SK-N-SH (cell line): ENCODE measurements around the gene PPP1R15A. TPM values are rescaled to one million over a fixed set of nuclear protein-coding genes. Genes with fewer than 3 reads are reported as not detected.

ENCODE experiments used
- CTCF ChIA-PET: fragments of 300-600, 350-600 bp; formaldehyde crosslinking; extraction: SDS; loops from one replicate; lab custom pipeline; 2021; lab: Yijun Ruan, JAX
- POLR2A ChIA-PET: fragments of 350-600 bp; sonication (Branson Sonifier 250); formaldehyde crosslinking; extraction: SDS; loops from one replicate; lab custom pipeline; 2020; ENCODE audit warnings: antibody characterized with exemption, inconsistent platforms; lab: Yijun Ruan, JAX
- DNase-seq: peaks from one replicate; pipeline ENCODE4 v3.0.0; 2012
- H2AFZ ChIP-seq: fragments of 200-600 bp; sonication (generic); 2 replicates; pipeline ENCODE4 v1.8.1; 2016; ENCODE audit warnings: antibody characterized with exemption, mild to moderate bottlenecking, low read depth
- H3F3A ChIP-seq: fragments of 200-600 bp; sonication (generic); replicated peaks from 2 replicates; pipeline ENCODE3; 2016; ENCODE audit warnings: antibody characterized with exemption, mild to moderate bottlenecking; ENCODE audit not compliant: insufficient read depth
- H3K27ac ChIP-seq, 2 experiments: fragments of 200-500 bp in 1 of 2; fragments of 200-600 bp in 1 of 2; sonication (Bioruptor generic) in 1 of 2; sonication (generic), shearing (Covaris generic) in 1 of 2; 2 replicates each; pipeline versions ENCODE4 v1.5.1 to v1.6.1; 2014 to 2016; ENCODE audit warnings: low read depth in 2 of 2, inconsistent platforms in 1 of 2, low read length in 1 of 2, mild to moderate bottlenecking in 1 of 2, mixed read lengths in 1 of 2
- H3K27me3 ChIP-seq: fragments of 200-600 bp; sonication (generic), shearing (Covaris generic); 2 replicates; pipeline ENCODE4 v1.6.1; 2016; ENCODE audit warnings: mixed run types; ENCODE audit not compliant: insufficient read depth
- H3K36me3 ChIP-seq, 2 experiments: fragments of 200-500 bp in 1 of 2; fragments of 200-600 bp in 1 of 2; sonication (Bioruptor generic) in 1 of 2; sonication (generic) in 1 of 2; replicated peaks in 1 of 2; 2 replicates each; pipeline versions ENCODE3 to v1.5.1; 2014 to 2016; ENCODE audit warnings: low read length in 1 of 2, mild to moderate bottlenecking in 1 of 2; ENCODE audit not compliant: insufficient read depth in 2 of 2, control insufficient read depth in 1 of 2
- H3K4me1 ChIP-seq, 2 experiments: fragments of 200-500 bp in 1 of 2; fragments of 200-600 bp in 1 of 2; sonication (Bioruptor generic) in 1 of 2; sonication (generic), shearing (Covaris generic) in 1 of 2; 2 replicates each; pipeline versions ENCODE4 v1.5.1 to v1.6.1; 2014 to 2016; ENCODE audit warnings: low read depth in 1 of 2, low read length in 1 of 2, mixed run types in 1 of 2; ENCODE audit not compliant: insufficient read depth in 2 of 2, control insufficient read depth in 1 of 2
- H3K4me2 ChIP-seq: fragments of 200-600 bp; sonication (generic), shearing (Covaris generic); 2 replicates; pipeline ENCODE4 v1.6.1; 2017; ENCODE audit warnings: mixed run types
- H3K4me3 ChIP-seq, 2 experiments: fragments of 200-500 bp in 1 of 2; fragments of 200-600 bp in 1 of 2; sonication (Bioruptor generic) in 1 of 2; sonication (generic), shearing (Covaris generic) in 1 of 2; 2 replicates each; pipeline versions ENCODE4 v1.5.1 to v1.8.1; 2014 to 2016; ENCODE audit warnings: low read depth in 2 of 2, inconsistent platforms in 1 of 2, low read length in 1 of 2, mild to moderate bottlenecking in 1 of 2, mixed read lengths in 1 of 2, moderate library complexity in 1 of 2
- H3K79me2 ChIP-seq: fragments of 200-600 bp; sonication (generic); 2 replicates; pipeline ENCODE4 v1.8.1; 2017; ENCODE audit warnings: mild to moderate bottlenecking; ENCODE audit not compliant: insufficient read depth
- H3K9ac ChIP-seq: fragments of 200-600 bp; sonication (generic); 2 replicates; pipeline ENCODE4 v1.6.1; 2017; ENCODE audit warnings: mixed run types
- H3K9me2 ChIP-seq: fragments of 200-600 bp; sonication (generic); 2 replicates; pipeline ENCODE4 v1.6.1; 2017; ENCODE audit warnings: mixed run types
- H3K9me3 ChIP-seq: fragments of 200-600 bp; sonication (generic); 2 replicates; pipeline ENCODE4 v1.6.1; 2017; ENCODE audit warnings: mixed run types, mild to moderate bottlenecking, moderate library complexity
- H4K20me1 ChIP-seq: fragments of 200-600 bp; sonication (generic); 2 replicates; pipeline ENCODE4 v1.6.1; 2017; ENCODE audit warnings: mild to moderate bottlenecking, mixed run types; ENCODE audit not compliant: insufficient read depth
- ELF1 ChIP-seq: IDR thresholded peaks from 2 replicates; pipeline ENCODE4 v1.4.0; 2012
- EP300 ChIP-seq, 2 experiments: IDR thresholded peaks; 2 replicates each; pipeline versions ENCODE4 v1.4.0 to v1.6.1; 2012; ENCODE audit warnings: borderline replicate concordance in 1 of 2, low read depth in 1 of 2, low read length in 1 of 2
- EZH2phosphoT487 ChIP-seq: fragments of 200-600 bp; sonication (generic); IDR thresholded peaks from 2 replicates; pipeline ENCODE4 v1.6.1; 2017; ENCODE audit warnings: low read depth, mixed run types, mild to moderate bottlenecking, antibody characterized with exemption, moderate library complexity, borderline replicate concordance
- FOSL2 ChIP-seq: IDR thresholded peaks from 2 replicates; pipeline ENCODE4 v1.4.0; 2012; ENCODE audit warnings: low read depth, mild to moderate bottlenecking, moderate library complexity, borderline replicate concordance
- FOXM1 ChIP-seq: IDR thresholded peaks from 2 replicates; pipeline ENCODE4 v1.4.0; 2012; ENCODE audit warnings: low read depth, mild to moderate bottlenecking
- GABPA ChIP-seq: IDR thresholded peaks from 2 replicates; pipeline ENCODE4 v1.4.0; 2012; ENCODE audit warnings: low read depth, mild to moderate bottlenecking
- MEF2A ChIP-seq: IDR thresholded peaks from 2 replicates; pipeline ENCODE4 v1.4.0; 2012; ENCODE audit warnings: low read depth, borderline replicate concordance
- MXI1 ChIP-seq: IDR thresholded peaks from 2 replicates; pipeline ENCODE4 v1.6.1; 2012; ENCODE audit warnings: mild to moderate bottlenecking, low read depth, low read length, improper control_type of control experiment
- NFIC ChIP-seq: IDR thresholded peaks from 2 replicates; pipeline ENCODE4 v1.4.0; 2012; ENCODE audit warnings: borderline replicate concordance
- NRF1 ChIP-seq: IDR thresholded peaks from 2 replicates; pipeline ENCODE4 v1.6.1; 2012; ENCODE audit warnings: low read depth, mild to moderate bottlenecking, low read length
- POLR2AphosphoS5 ChIP-seq: IDR thresholded peaks from 2 replicates; pipeline ENCODE4 v1.6.1; 2012; ENCODE audit warnings: low read depth, low read length
- RAD21 ChIP-seq: IDR thresholded peaks from 2 replicates; pipeline ENCODE4 v1.6.1; 2012; ENCODE audit warnings: mild to moderate bottlenecking, low read length
- RXRA ChIP-seq: IDR thresholded peaks from 2 replicates; pipeline ENCODE4 v1.4.0; 2012; ENCODE audit warnings: low read depth, mild to moderate bottlenecking, borderline replicate concordance
- SMC3 ChIP-seq: IDR thresholded peaks from 2 replicates; pipeline ENCODE4 v1.6.1; 2012; ENCODE audit warnings: low read depth, low read length, improper control_type of control experiment
- TAF1 ChIP-seq: IDR thresholded peaks from 2 replicates; pipeline ENCODE4 v1.6.1; 2012; ENCODE audit warnings: low read depth, mild to moderate bottlenecking, low read length, moderate library complexity, borderline replicate concordance
- YY1 ChIP-seq: IDR thresholded peaks from 2 replicates; pipeline ENCODE4 v1.4.0; 2012; ENCODE audit warnings: low read depth, mild to moderate bottlenecking
- WGBS: methylation state at CpG from one replicate; pipeline ENCODE4 v1.1.6; 2017; ENCODE audit warnings: low lambda C conversion rate; 5-methylcytosine and 5-hydroxymethylcytosine counted together
- polyA plus RNA-seq, 3 experiments: library from polyadenylated mRNA; depleted of rRNA; stranded (reverse); fragments of >200 nt; gene quantifications; 2 replicates each; pipeline ENCODE4 v1.2.3, GENCODE V29; 2012
- TF ChIP-seq, protein P1 (sequence below): IDR thresholded peaks from 2 replicates; pipeline ENCODE4 v1.4.0; 2012; ENCODE audit warnings: low read depth
- TF ChIP-seq, protein P2 (sequence below): IDR thresholded peaks from 2 replicates; pipeline ENCODE4; 2012
- TF ChIP-seq, protein P3 (sequence below): fragments of 150-350 bp; IDR thresholded peaks from 2 replicates; pipeline ENCODE4 v1.6.1; 2017; ENCODE audit warnings: antibody characterized with exemption, low read length, low read depth, borderline replicate concordance
- TF ChIP-seq, protein P4 (sequence below): IDR thresholded peaks from 2 replicates; pipeline ENCODE4 v1.4.0; 2012; ENCODE audit warnings: low read depth, borderline replicate concordance
- TF ChIP-seq, protein P5 (sequence below): fragments of 150-350 bp; IDR thresholded peaks from 2 replicates; pipeline ENCODE4 v1.6.1; 2016; ENCODE audit warnings: mild to moderate bottlenecking, low read depth, low read length
- TF ChIP-seq, protein P6 (sequence below): IDR thresholded peaks from 2 replicates; pipeline ENCODE4 v1.4.0; 2012; ENCODE audit warnings: low read depth, borderline replicate concordance

PPP1R15A gene
- polyA plus RNA-seq, 1 of the 3 experiments (the other 2 are of a cell fraction) = 73.7 TPM

DNA sequence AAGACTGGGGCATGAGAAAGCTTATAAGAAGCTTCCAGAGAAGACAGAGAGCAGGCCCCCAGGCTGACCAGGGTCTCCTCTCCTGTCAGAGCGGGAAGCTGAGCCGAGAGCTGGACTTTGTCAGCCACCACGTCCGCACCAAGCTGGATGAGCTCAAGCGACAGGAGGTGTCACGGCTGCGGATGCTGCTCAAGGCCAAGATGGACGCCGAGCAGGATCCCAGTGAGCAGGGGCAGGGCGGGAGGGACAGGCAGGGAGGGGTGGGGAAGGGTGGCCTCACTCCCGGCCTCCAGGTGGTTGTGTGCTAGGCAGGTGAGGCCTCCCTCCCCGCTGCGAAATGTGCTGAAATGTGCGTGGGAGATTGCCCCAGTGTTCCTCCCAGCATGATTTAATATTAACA lies 33.4 kb downstream of the PPP1R15A start:
- ChIA-PET CTCF (interaction anchor here (1.1 to 1.5 kb wide), 2 partner anchors 12 to 65 kb away, joined by 3 read pairs; no protein-coding TSS in a partner anchor), POLR2A (interaction anchor here (1.5 kb wide), 1 partner anchor 11 kb away, joined by 3 read pairs; no protein-coding TSS in a partner anchor)
- H4K20me1 ChIP-seq = no peaks in the 10 kb centered on the region
- H3K79me2 ChIP-seq = peaks cover 20% of the 10 kb centered on the region
- no peaks in the 10 kb centered on the region for H3K27me3 ChIP-seq
- TF ChIP-seq NRF1 = no peak
- no peak for TF ChIP-seq ELF1
- no peak for TF ChIP-seq RAD21
- TF ChIP-seq, protein P1, sequence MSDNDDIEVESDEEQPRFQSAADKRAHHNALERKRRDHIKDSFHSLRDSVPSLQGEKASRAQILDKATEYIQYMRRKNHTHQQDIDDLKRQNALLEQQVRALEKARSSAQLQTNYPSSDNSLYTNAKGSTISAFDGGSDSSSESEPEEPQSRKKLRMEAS = no peak
- no peak for TF ChIP-seq YY1
- TF ChIP-seq EP300 (IDR thresholded peaks at IDR 0.05; ENCODE audit: borderline replicate concordance in 1 of 2, low read depth in 1 of 2, low read length in 1 of 2) = no peak
- no peak for TF ChIP-seq SMC3
- TF ChIP-seq, protein P2, sequence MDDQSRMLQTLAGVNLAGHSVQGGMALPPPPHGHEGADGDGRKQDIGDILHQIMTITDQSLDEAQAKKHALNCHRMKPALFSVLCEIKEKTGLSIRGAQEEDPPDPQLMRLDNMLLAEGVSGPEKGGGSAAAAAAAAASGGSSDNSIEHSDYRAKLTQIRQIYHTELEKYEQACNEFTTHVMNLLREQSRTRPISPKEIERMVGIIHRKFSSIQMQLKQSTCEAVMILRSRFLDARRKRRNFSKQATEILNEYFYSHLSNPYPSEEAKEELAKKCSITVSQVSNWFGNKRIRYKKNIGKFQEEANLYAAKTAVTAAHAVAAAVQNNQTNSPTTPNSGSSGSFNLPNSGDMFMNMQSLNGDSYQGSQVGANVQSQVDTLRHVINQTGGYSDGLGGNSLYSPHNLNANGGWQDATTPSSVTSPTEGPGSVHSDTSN = no peak
- TF ChIP-seq, protein P3, sequence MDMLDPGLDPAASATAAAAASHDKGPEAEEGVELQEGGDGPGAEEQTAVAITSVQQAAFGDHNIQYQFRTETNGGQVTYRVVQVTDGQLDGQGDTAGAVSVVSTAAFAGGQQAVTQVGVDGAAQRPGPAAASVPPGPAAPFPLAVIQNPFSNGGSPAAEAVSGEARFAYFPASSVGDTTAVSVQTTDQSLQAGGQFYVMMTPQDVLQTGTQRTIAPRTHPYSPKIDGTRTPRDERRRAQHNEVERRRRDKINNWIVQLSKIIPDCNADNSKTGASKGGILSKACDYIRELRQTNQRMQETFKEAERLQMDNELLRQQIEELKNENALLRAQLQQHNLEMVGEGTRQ = no peak
- no peak for TF ChIP-seq FOXM1
- TF ChIP-seq NFIC = no peak
- no peak for TF ChIP-seq POLR2AphosphoS5
- TF ChIP-seq, protein P4, sequence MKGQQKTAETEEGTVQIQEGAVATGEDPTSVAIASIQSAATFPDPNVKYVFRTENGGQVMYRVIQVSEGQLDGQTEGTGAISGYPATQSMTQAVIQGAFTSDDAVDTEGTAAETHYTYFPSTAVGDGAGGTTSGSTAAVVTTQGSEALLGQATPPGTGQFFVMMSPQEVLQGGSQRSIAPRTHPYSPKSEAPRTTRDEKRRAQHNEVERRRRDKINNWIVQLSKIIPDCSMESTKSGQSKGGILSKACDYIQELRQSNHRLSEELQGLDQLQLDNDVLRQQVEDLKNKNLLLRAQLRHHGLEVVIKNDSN = no peak
- TF ChIP-seq GABPA = no peak
- H3K27ac ChIP-seq = no peak overlapping the region
- H3K9me2 ChIP-seq = no peaks in the 10 kb centered on the region
- DNase-seq = no peak
- H3K9me3 ChIP-seq = no peaks in the 10 kb centered on the region
- no peak overlapping the region for H3K4me2 ChIP-seq
- no peak overlapping the region for H2AFZ ChIP-seq
- H3K4me3 ChIP-seq = no peak overlapping the region
- H3F3A ChIP-seq = no peaks in the 10 kb centered on the region
- no peak overlapping the region for H3K9ac ChIP-seq
- H3K36me3 ChIP-seq = peaks cover 10 to 30% of the 10 kb centered on the region in 2 experiments
- H3K4me1 ChIP-seq = peaks cover 0 to 7% of the 10 kb centered on the region in 2 experiments; a peak in 1 of 4 replicates
- 93% methylated on average over 11 of the region's 14 CpGs for WGBS

DNA sequence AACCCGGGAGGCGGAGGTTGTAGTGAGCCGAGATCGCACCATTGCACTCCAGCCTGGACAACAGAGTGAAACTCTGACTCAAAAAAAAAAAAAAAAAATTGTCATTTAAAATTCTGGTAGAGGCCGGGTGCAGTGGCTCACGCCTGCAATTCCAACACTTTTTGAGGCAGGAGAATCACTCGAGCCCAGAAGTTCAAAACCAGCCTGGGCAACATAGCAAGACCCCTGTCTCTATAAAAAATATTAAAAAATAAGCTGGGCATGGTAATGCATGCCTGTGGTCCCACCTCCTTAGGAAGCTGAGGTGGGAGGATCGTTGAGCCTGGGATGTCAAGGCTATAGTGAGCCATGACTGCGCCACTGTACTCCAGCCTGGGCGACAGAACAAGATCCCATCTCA lies 34.1 kb downstream of the PPP1R15A start:
- H3F3A ChIP-seq = no peaks in the 10 kb centered on the region
- 96% methylated on average over 10 of the region's 10 CpGs for WGBS
- TF ChIP-seq TAF1 = no peak
- no peak for TF ChIP-seq FOXM1
- TF ChIP-seq POLR2AphosphoS5 = no peak
- TF ChIP-seq FOSL2 = no peak
- TF ChIP-seq YY1 = no peak
- no peak for TF ChIP-seq MEF2A
- TF ChIP-seq ELF1 = no peak
- TF ChIP-seq EZH2phosphoT487 = no peak
- TF ChIP-seq RAD21 = no peak
- TF ChIP-seq RXRA = no peak
- no peak for TF ChIP-seq EP300 (IDR thresholded peaks at IDR 0.05; ENCODE audit: borderline replicate concordance in 1 of 2, low read depth in 1 of 2, low read length in 1 of 2)
- no peak for TF ChIP-seq NFIC
- no peak for TF ChIP-seq MXI1
- TF ChIP-seq, protein P5, sequence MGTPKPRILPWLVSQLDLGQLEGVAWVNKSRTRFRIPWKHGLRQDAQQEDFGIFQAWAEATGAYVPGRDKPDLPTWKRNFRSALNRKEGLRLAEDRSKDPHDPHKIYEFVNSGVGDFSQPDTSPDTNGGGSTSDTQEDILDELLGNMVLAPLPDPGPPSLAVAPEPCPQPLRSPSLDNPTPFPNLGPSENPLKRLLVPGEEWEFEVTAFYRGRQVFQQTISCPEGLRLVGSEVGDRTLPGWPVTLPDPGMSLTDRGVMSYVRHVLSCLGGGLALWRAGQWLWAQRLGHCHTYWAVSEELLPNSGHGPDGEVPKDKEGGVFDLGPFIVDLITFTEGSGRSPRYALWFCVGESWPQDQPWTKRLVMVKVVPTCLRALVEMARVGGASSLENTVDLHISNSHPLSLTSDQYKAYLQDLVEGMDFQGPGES = no peak
- TF ChIP-seq, protein P6, sequence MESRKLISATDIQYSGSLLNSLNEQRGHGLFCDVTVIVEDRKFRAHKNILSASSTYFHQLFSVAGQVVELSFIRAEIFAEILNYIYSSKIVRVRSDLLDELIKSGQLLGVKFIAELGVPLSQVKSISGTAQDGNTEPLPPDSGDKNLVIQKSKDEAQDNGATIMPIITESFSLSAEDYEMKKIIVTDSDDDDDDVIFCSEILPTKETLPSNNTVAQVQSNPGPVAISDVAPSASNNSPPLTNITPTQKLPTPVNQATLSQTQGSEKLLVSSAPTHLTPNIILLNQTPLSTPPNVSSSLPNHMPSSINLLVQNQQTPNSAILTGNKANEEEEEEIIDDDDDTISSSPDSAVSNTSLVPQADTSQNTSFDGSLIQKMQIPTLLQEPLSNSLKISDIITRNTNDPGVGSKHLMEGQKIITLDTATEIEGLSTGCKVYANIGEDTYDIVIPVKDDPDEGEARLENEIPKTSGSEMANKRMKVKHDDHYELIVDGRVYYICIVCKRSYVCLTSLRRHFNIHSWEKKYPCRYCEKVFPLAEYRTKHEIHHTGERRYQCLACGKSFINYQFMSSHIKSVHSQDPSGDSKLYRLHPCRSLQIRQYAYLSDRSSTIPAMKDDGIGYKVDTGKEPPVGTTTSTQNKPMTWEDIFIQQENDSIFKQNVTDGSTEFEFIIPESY = no peak

More for the DNA sequence above, 34.1 kb downstream of the PPP1R15A start:
- Histone ChIP-seq H3K27ac (no peak overlapping the region), H3K4me1 (peaks cover 0 to 6% of the 10 kb centered on the region in 2 experiments; a peak in 1 of 4 replicates), H3K9me3 (no peaks in the 10 kb centered on the region), H3K79me2 (peaks cover 13% of the 10 kb centered on the region), H3K36me3 (peaks cover 16 to 34% of the 10 kb centered on the region in 2 experiments), H3K4me3 (no peak overlapping the region), H4K20me1 (no peaks in the 10 kb centered on the region), H3K9ac (no peak overlapping the region), H3K9me2 (no peaks in the 10 kb centered on the region), H3K4me2 (no peak overlapping the region), H2AFZ (no peak overlapping the region), H3K27me3 (no peaks in the 10 kb centered on the region)
- ChIA-PET POLR2A (interaction anchor here (1.5 kb wide), 1 partner anchor 10 kb away, joined by 3 read pairs; no protein-coding TSS in a partner anchor), CTCF (interaction anchor here (1.1 kb wide), 1 partner anchor 64 kb away, joined by 3 read pairs; no protein-coding TSS in a partner anchor)
- DNase-seq = no peak
